ENCODE data around the gene PDE4D. TPM values are rescaled to one million over a fixed set of nuclear protein-coding genes. Genes with fewer than 3 reads are reported as not detected.

The PDE4D gene
- total RNA-seq, 1 experiment from 2014 or later, result 2.1 TPM

GRCh38 chr5:59887274-59887673 is 6.3 kb downstream of the PDE4D start:
- no peak overlapping the region for H3K9ac ChIP-seq (ENCODE audit: extremely low read depth, insufficient read length, low read length)
- H3K4ac ChIP-seq (ENCODE audit: low read depth, low read length), result no peak overlapping the region
- H3K9me3 ChIP-seq (ENCODE audit: control insufficient read depth, low read depth, low read length), result no peaks in the 10 kb centered on the region
- no peak overlapping the region for H3K18ac ChIP-seq (ENCODE audit: insufficient read length, low read depth, low read length)
- H3K14ac ChIP-seq (ENCODE audit: insufficient read depth, low read length), result no peak overlapping the region
- peaks cover 24% of the 10 kb centered on the region for H3K27me3 Mint-ChIP-seq (ENCODE audit: low read depth)
- H2BK15ac ChIP-seq (ENCODE audit: low read depth, low read length), result no peak overlapping the region
- no peak overlapping the region for H2AFZ ChIP-seq (ENCODE audit: low read length)
- H3K36me3 Mint-ChIP-seq (ENCODE audit: insufficient read depth in 1 of 3, low read depth in 3 of 3), result no peaks in the 10 kb centered on the region; a peak in 1 of 7 replicates
- no peak overlapping the region for H4K5ac ChIP-seq (ENCODE audit: insufficient read length, low read depth, low read length)
- peaks cover 4% of the 10 kb centered on the region for H3K23me2 ChIP-seq (ENCODE audit: insufficient read length, low read depth, low read length, poor library complexity, severe bottlenecking)
- no peak overlapping the region for H3K23ac ChIP-seq (ENCODE audit: insufficient read length, low read depth, low read length)
- no peaks in the 10 kb centered on the region for H3K9me3 Mint-ChIP-seq
- H3K27ac Mint-ChIP-seq, result no peak overlapping the region
- H2BK5ac ChIP-seq (ENCODE audit: insufficient read length, low read length), result no peak overlapping the region
- H3K4me1 Mint-ChIP-seq, result peaks cover 7 to 10% of the 10 kb centered on the region in 2 experiments
- H2BK12ac ChIP-seq (ENCODE audit: insufficient read length, low read depth, low read length), result no peak overlapping the region
- no peaks in the 10 kb centered on the region for H4K20me1 ChIP-seq (ENCODE audit: control insufficient read depth, insufficient read depth, insufficient read length)
- no peak overlapping the region for H4K91ac ChIP-seq (ENCODE audit: insufficient read length, low read depth, low read length)
- peaks cover 10% of the 10 kb centered on the region; the same call in 1 of the 2 replicates for H3K27me3 ChIP-seq (ENCODE audit: insufficient read depth, low read length)
- no peak overlapping the region for H3K56ac ChIP-seq (ENCODE audit: insufficient read length, low read depth, low read length)
- H3K27ac ChIP-seq (ENCODE audit: insufficient read length, low read depth, low read length), result no peak overlapping the region
- H3K4me3 Mint-ChIP-seq, result no peak overlapping the region
- TF ChIP-seq, protein P1, sequence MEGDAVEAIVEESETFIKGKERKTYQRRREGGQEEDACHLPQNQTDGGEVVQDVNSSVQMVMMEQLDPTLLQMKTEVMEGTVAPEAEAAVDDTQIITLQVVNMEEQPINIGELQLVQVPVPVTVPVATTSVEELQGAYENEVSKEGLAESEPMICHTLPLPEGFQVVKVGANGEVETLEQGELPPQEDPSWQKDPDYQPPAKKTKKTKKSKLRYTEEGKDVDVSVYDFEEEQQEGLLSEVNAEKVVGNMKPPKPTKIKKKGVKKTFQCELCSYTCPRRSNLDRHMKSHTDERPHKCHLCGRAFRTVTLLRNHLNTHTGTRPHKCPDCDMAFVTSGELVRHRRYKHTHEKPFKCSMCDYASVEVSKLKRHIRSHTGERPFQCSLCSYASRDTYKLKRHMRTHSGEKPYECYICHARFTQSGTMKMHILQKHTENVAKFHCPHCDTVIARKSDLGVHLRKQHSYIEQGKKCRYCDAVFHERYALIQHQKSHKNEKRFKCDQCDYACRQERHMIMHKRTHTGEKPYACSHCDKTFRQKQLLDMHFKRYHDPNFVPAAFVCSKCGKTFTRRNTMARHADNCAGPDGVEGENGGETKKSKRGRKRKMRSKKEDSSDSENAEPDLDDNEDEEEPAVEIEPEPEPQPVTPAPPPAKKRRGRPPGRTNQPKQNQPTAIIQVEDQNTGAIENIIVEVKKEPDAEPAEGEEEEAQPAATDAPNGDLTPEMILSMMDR (conservative IDR thresholded peaks at IDR 0.05), result no peak
- no peak overlapping the region for H2BK120ac ChIP-seq (ENCODE audit: low read depth, low read length, poor library complexity, severe bottlenecking)
- no CpG with 5 or more reads among the region's 3 CpGs for WGBS (ENCODE audit: extremely low coverage, insufficient read length, low lambda C conversion rate)
- no peaks in the 10 kb centered on the region for H3K79me1 ChIP-seq (ENCODE audit: insufficient read depth, low read depth, low read length, poor library complexity, severe bottlenecking)
- H2BK20ac ChIP-seq (ENCODE audit: low read depth, low read length, poor library complexity, severe bottlenecking), result no peak overlapping the region
- H3K79me2 ChIP-seq (ENCODE audit: insufficient read depth, low read length), result no peaks in the 10 kb centered on the region
- no peaks in the 10 kb centered on the region for H3K4me1 ChIP-seq (ENCODE audit: insufficient read depth, low read length)
- no peak overlapping the region for H3T11ph ChIP-seq (ENCODE audit: low read length)
- no peak overlapping the region for H2AK5ac ChIP-seq (ENCODE audit: insufficient read length, low read length)
- no peak for DNase-seq
- H3K4me2 ChIP-seq (ENCODE audit: insufficient read depth, insufficient read length, low read length), result no peak overlapping the region
- H4K8ac ChIP-seq (replicated peaks; ENCODE audit: insufficient read length, low read depth, low read length), result no peak overlapping the region
